GM23338 (cell line): Measurements from ENCODE around the gene NDUFS6. TPM values are rescaled to one million over a fixed set of nuclear protein-coding genes. Genes with fewer than 3 reads are reported as not detected.

Experiments
- ATAC-seq: fragments of 200-7000 bp; cut with Tn5 transposase; 3 replicates; pipeline ENCODE4 v1.9.1; 2020
- DNase-seq: peaks from one replicate; pipeline ENCODE4 v3.0.0-alpha.2; 2015; ENCODE audit warnings: low spot score
- H2AFZ ChIP-seq: fragments of 200-600 bp; sonication (generic); 2 replicates; pipeline ENCODE4 v1.8.0; 2016; ENCODE audit warnings: antibody characterized with exemption, mild to moderate bottlenecking, moderate library complexity
- H3F3A ChIP-seq: fragments of 200-600 bp; sonication (generic); replicated peaks from 2 replicates; pipeline ENCODE4 v1.8.0; 2017; ENCODE audit warnings: antibody characterized with exemption, mixed run types, low read depth
- H3K27ac ChIP-seq: fragments of 200-600 bp; sonication (generic); 2 replicates; pipeline ENCODE4 v1.6.1; 2016; ENCODE audit warnings: low read depth
- H3K27me3 ChIP-seq: fragments of 200-600 bp; sonication (generic); 2 replicates; pipeline ENCODE4 v1.8.0; 2016; ENCODE audit warnings: mild to moderate bottlenecking, mixed run types, moderate library complexity; ENCODE audit not compliant: insufficient read depth
- H3K36me3 ChIP-seq: fragments of 200-600 bp; sonication (generic); 2 replicates; pipeline ENCODE4 v1.8.0; 2016; ENCODE audit warnings: mild to moderate bottlenecking; ENCODE audit not compliant: insufficient read depth
- H3K4me1 ChIP-seq: fragments of 200-600 bp; sonication (generic); 2 replicates; pipeline ENCODE4 v1.8.0; 2016; ENCODE audit warnings: mild to moderate bottlenecking, moderate library complexity; ENCODE audit not compliant: insufficient read depth
- H3K4me2 ChIP-seq: fragments of 200-600 bp; sonication (generic); 2 replicates; pipeline ENCODE4 v1.7.1; 2017; ENCODE audit warnings: mixed run types
- H3K4me3 ChIP-seq: fragments of 200-600 bp; sonication (generic); 2 replicates; pipeline ENCODE4 v1.6.1; 2016; ENCODE audit warnings: mixed run types
- H3K79me2 ChIP-seq: fragments of 200-600 bp; sonication (generic); replicated peaks from 2 replicates; pipeline ENCODE4 v1.8.0; 2017; ENCODE audit warnings: mild to moderate bottlenecking; ENCODE audit not compliant: insufficient read depth
- H3K9me2 ChIP-seq: fragments of 200-600 bp; sonication (generic); 2 replicates; pipeline ENCODE4 v1.8.0; 2017; ENCODE audit not compliant: insufficient read depth
- H4K20me1 ChIP-seq: fragments of 200-600 bp; sonication (generic); replicated peaks from 2 replicates; pipeline ENCODE4 v1.8.0; 2017; ENCODE audit warnings: mild to moderate bottlenecking; ENCODE audit not compliant: insufficient read depth
- H3K27ac Mint-ChIP-seq: 2 replicates; pipeline ENCODE4 v1.8.0; 2020; ENCODE audit warnings: inconsistent platforms, mild to moderate bottlenecking, moderate library complexity, mixed read lengths
- H3K27me3 Mint-ChIP-seq: 3 replicates; pipeline ENCODE4 v1.8.0; 2022; ENCODE audit warnings: low read depth, mild to moderate bottlenecking, moderate library complexity, mixed read lengths, inconsistent platforms; ENCODE audit not compliant: insufficient read depth, poor library complexity
- H3K36me3 Mint-ChIP-seq: 3 replicates; pipeline ENCODE4 v1.8.0; 2021; ENCODE audit warnings: low read depth, mild to moderate bottlenecking, inconsistent platforms, moderate library complexity, mixed read lengths
- H3K4me1 Mint-ChIP-seq: 3 replicates; pipeline ENCODE4 v1.8.0; 2020; ENCODE audit warnings: mild to moderate bottlenecking, inconsistent platforms, mixed read lengths
- H3K4me3 Mint-ChIP-seq: 3 replicates; pipeline ENCODE4 v1.8.0; 2021; ENCODE audit warnings: moderate library complexity, mild to moderate bottlenecking, inconsistent platforms, mixed read lengths
- H3K9me3 Mint-ChIP-seq: 3 replicates; pipeline ENCODE4 v1.8.0; 2020; ENCODE audit warnings: moderate library complexity, mild to moderate bottlenecking, inconsistent platforms, mixed read lengths
- CREB1 ChIP-seq: fragments of 250-450 bp; sonication (Bioruptor Pico); IDR thresholded peaks from 2 replicates; pipeline ENCODE4 v1.5.0; 2020; ENCODE audit warnings: low read depth, mild to moderate bottlenecking, moderate library complexity
- CTCF ChIP-seq, 2 experiments: fragments of 200-600 bp in 1 of 2; sonication (generic) in 1 of 2; conservative IDR thresholded peaks; 2 replicates each; pipeline versions ENCODE4 v1.5.1 to v1.6.1; 2016 to 2017; ENCODE audit warnings: antibody characterized with exemption in 2 of 2, low read depth in 2 of 2, mild to moderate bottlenecking in 2 of 2, moderate library complexity in 1 of 2
- EZH2 ChIP-seq: fragments of 200-600 bp; sonication (generic); IDR thresholded peaks from one replicate; pipeline ENCODE4 v1.8.0; 2017; ENCODE audit warnings: antibody characterized with exemption, mild to moderate bottlenecking, low read depth; ENCODE audit not compliant: unreplicated experiment
- EZH2phosphoT487 ChIP-seq: fragments of 200-600 bp; sonication (generic); IDR thresholded peaks from one replicate; pipeline ENCODE4 v1.8.1; 2018; ENCODE audit warnings: antibody characterized with exemption; ENCODE audit not compliant: unreplicated experiment
- JUNB ChIP-seq: IDR thresholded peaks from one replicate; pipeline ENCODE4 v1.6.1; 2016; ENCODE audit warnings: antibody characterized with exemption; ENCODE audit not compliant: unreplicated experiment
- NANOG ChIP-seq: IDR thresholded peaks from 2 replicates; pipeline ENCODE4 v1.6.1; 2016; ENCODE audit warnings: antibody characterized with exemption, borderline replicate concordance
- POLR2AphosphoS5 ChIP-seq: IDR thresholded peaks from 2 replicates; pipeline ENCODE4 v1.6.1; 2016; ENCODE audit warnings: antibody characterized with exemption, low read depth
- REST ChIP-seq: IDR thresholded peaks from one replicate; pipeline ENCODE4 v1.6.1; 2018; ENCODE audit warnings: antibody characterized with exemption; ENCODE audit not compliant: unreplicated experiment
- STAT1 ChIP-seq: IDR thresholded peaks from one replicate; pipeline ENCODE4 v1.6.1; 2016; ENCODE audit warnings: antibody characterized with exemption; ENCODE audit not compliant: unreplicated experiment
- ZNF114 ChIP-seq: fragments of 250-450 bp; sonication (Bioruptor Pico); IDR thresholded peaks from 2 replicates; pipeline ENCODE4 v1.5.0; 2020; ENCODE audit warnings: mild to moderate bottlenecking, moderate library complexity
- ZNF331 ChIP-seq: fragments of 250-450 bp; sonication (Bioruptor Pico); IDR thresholded peaks from 2 replicates; pipeline ENCODE4 v1.5.0; 2020; ENCODE audit warnings: low read depth, mild to moderate bottlenecking, moderate library complexity
- ZNF462 ChIP-seq: fragments of 250-450 bp; sonication (Bioruptor Pico); IDR thresholded peaks from 2 replicates; pipeline ENCODE4 v1.5.0; 2020; ENCODE audit warnings: mild to moderate bottlenecking, moderate library complexity
- polyA plus RNA-seq: library from polyadenylated mRNA; unstranded; fragments of >200 nt; fragmentation: Nextera tagmentation; extraction: Ambion mirVana; gene quantifications from 2 replicates; pipeline ENCODE4 v1.2.1, GENCODE V29; 2016
- total RNA-seq: library from RNA; depleted of rRNA; stranded (reverse); fragments of >200 nt; shearing (Covaris generic); gene quantifications from 2 replicates; pipeline ENCODE4 v1.2.3, GENCODE V29; 2014
- TF ChIP-seq, protein P1 (sequence below): IDR thresholded peaks from 2 replicates; pipeline ENCODE4 v1.6.1; 2016; ENCODE audit warnings: antibody characterized with exemption

The NDUFS6 gene
- total and polyA plus RNA-seq, 2 experiments from 2014 or later = 94.8 to 289 TPM

DNA sequence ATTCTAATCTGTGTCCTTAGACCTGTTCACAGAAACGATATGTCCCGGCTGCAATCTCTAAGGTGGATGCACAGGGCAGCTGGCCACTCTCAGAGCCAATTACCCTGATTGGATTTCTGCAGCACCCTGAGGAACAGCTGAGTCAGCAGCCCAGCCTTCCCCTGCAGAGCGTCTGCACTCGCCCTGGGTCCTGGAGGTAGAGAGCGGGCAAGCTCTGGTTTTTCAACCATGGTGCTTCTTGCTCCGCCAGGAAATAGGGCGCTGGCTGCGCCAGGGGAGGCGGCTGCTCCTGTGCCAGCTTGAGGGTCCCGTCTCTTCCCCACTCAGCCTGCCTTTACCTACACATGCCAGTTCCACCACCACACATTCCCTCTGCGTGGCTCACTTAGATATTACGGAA, 19.2 kb downstream of the NDUFS6 start:
- TF ChIP-seq, protein P1, sequence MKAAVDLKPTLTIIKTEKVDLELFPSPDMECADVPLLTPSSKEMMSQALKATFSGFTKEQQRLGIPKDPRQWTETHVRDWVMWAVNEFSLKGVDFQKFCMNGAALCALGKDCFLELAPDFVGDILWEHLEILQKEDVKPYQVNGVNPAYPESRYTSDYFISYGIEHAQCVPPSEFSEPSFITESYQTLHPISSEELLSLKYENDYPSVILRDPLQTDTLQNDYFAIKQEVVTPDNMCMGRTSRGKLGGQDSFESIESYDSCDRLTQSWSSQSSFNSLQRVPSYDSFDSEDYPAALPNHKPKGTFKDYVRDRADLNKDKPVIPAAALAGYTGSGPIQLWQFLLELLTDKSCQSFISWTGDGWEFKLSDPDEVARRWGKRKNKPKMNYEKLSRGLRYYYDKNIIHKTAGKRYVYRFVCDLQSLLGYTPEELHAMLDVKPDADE = no peak
- no peak for TF ChIP-seq EZH2phosphoT487
- no peak for TF ChIP-seq REST
- no peak for TF ChIP-seq POLR2AphosphoS5
- TF ChIP-seq CTCF (conservative IDR thresholded peaks at IDR 0.05; ENCODE audit: low read depth in 2 of 2) = no peak
- TF ChIP-seq NANOG = no peak
- no peak for TF ChIP-seq EZH2
- no peak for TF ChIP-seq ZNF462
- no peak for TF ChIP-seq ZNF331 (CRISPR knock-in tag)
- no peak for TF ChIP-seq CREB1 (CRISPR knock-in tag)
- TF ChIP-seq STAT1 = no peak
- TF ChIP-seq ZNF114 (CRISPR knock-in tag) = no peak
- TF ChIP-seq JUNB = no peak
- H3K36me3 Mint-ChIP-seq = peaks cover 73% of the 10 kb centered on the region
- no peaks in the 10 kb centered on the region for H3K9me3 Mint-ChIP-seq
- Histone ChIP-seq H3K27me3 (no peaks in the 10 kb centered on the region), H2AFZ (no peak overlapping the region), H3F3A (no peaks in the 10 kb centered on the region; the same call in 1 of the 2 replicates), H3K4me1 (0 out of 2 replicates have a peak, but pooled peaks cover 5% of the 10 kb centered on the region), H3K9me2 (no peaks in the 10 kb centered on the region), H3K27ac (no peak overlapping the region), H4K20me1 (peaks cover 4% of the 10 kb centered on the region), H3K4me3 (no peak overlapping the region), H3K4me2 (no peak overlapping the region), H3K36me3 (peaks cover 21% of the 10 kb centered on the region), H3K79me2 (peaks cover 15% of the 10 kb centered on the region)
- H3K27me3 Mint-ChIP-seq = peaks cover 13% of the 10 kb centered on the region
- H3K4me3 Mint-ChIP-seq = no peak overlapping the region
- H3K4me1 Mint-ChIP-seq = peaks cover 24% of the 10 kb centered on the region
- ATAC-seq (no peak), DNase-seq (no peak)
- H3K27ac Mint-ChIP-seq = no peak overlapping the region
